Measurements from ENCODE around the gene ZNF146. TPM values are rescaled to one million over a fixed set of nuclear protein-coding genes. Genes with fewer than 3 reads are reported as not detected.

The ZNF146 gene
- total RNA-seq, 1 donor from 2014 or later = 89.4 TPM

Small RNAs within 50 kb of the gene (small RNA-seq; reads per million reads assigned to genes)
- not detected for gene RF00019 (ENCODE audit: low replicate concordance)

Other genes with a start within 250 kb of the ZNF146 start
- gene SDHAF1, start 219.9 kb upstream of the ZNF146 start, total RNA-seq = 11.2 TPM
- not detected for gene SYNE4, start 206.3 kb upstream of the ZNF146 start, total RNA-seq
- 9.2 TPM for gene ALKBH6, start 200.9 kb upstream of the ZNF146 start, total RNA-seq
- gene CLIP3, start 182.2 kb upstream of the ZNF146 start, total RNA-seq = 4.2 TPM
- 2.3 TPM for gene THAP8, start 160.8 kb upstream of the ZNF146 start, total RNA-seq
- 2.5 TPM for gene WDR62, start 160.2 kb upstream of the ZNF146 start, total RNA-seq
- gene OVOL3, start 104.0 kb upstream of the ZNF146 start, total RNA-seq = not detected
- gene POLR2I, start 100.2 kb upstream of the ZNF146 start, total RNA-seq = 64.2 TPM
- 57.9 TPM for gene TBCB, start 99.6 kb upstream of the ZNF146 start, total RNA-seq
- gene CAPNS1, start 75.0 kb upstream of the ZNF146 start, total RNA-seq = 141 TPM
- 43.5 TPM for gene COX7A1, start 62.7 kb upstream of the ZNF146 start, total RNA-seq
- 8.2 TPM for gene ZNF565, start 441 bp upstream of the ZNF146 start, total RNA-seq
- gene ZFP14, start 164.1 kb downstream of the ZNF146 start, total RNA-seq = 11.7 TPM
- gene ZFP82, start 203.5 kb downstream of the ZNF146 start, total RNA-seq = 8.8 TPM